Kidney tubule cell (primary cell): ENCODE data around the gene SND1.

ENCODE experiments used
- DNase-seq: peaks from one replicate; pipeline ENCODE4 v3.0.0-alpha.2; 2018; ENCODE audit warnings: low spot score

Gene SND1

GRCh38 chr7:127907110-127908040 lies 255.4 kb downstream of the SND1 start:
- peak; percentile 74 for DNase-seq

DNA sequence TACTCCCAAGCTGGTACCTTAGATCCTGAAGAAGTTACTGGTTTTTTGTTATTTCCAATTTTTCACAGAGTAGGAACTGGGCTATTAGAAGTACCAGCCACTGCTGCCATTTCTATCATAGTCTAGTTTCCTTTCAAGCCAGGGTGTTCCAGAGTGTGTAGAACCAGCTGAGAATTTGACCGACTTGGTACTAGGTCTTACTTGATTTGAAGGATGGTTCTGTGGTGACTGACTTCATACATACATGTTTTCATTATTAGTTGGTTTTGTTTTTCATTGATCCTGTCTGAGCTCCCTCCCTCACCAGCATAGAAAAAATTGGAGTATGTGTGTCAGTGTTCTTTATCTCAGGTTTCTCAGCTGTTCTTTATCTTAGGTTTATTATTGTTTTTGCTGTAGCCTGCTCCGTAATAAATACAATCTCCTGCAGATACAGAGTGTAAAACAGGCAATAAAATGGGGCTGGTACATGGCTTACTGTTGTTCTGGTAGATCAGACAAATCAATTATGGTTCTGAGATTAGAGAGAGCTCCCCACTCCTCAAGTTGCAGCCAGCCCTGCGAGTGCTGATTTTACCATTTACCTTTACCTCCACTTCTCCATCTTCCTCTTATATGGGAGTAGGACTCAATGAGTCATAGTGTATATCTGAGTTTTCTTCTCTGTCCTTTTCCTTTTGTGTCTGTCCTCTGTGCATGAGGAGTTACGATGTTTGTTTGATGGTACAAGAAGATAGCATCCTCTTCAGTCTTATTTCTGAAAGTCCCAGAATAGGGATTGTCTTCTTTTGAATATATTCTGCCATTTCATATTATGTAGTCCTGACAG lies 256.6 kb downstream of the SND1 start:
- DNase-seq = no peak

DNA sequence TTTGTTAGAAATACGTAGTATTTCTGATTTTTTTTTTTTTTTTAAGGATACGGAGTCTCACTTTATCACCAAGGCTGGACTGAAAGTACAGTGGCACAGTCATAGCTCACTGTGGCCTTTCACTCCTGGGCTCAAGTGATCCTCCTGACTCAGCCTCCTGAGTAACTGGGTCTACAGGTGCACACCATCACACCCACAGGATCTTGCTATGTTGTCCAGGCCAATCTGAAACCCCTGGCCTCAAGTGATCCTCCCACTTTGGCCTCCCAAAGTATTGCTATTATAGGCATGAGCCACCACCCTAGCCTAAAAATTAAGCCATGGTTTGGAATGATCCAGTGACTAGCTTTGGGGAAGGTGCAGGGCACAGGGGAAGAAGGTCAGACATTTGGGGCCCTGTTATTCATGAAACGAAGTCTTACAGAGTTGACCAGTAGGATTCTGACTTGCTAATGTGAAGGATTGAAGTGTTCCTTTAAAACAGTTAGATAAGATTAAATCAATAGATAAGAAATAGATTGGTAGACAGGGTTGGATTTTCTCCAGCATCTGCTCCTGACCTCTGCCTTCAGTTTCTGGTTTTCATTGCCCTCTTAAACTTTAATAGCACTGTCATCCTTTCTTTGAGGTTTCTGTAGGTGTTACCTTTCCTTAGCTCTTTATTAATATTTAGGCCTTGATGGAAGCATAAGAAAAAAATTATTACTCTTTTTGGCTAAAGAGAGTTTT lies 257.6 kb downstream of the SND1 start:
- no peak for DNase-seq

GRCh38 chr7:127910670-127911069 lies 258.7 kb downstream of the SND1 start:
- DNase-seq = no peak

DNA sequence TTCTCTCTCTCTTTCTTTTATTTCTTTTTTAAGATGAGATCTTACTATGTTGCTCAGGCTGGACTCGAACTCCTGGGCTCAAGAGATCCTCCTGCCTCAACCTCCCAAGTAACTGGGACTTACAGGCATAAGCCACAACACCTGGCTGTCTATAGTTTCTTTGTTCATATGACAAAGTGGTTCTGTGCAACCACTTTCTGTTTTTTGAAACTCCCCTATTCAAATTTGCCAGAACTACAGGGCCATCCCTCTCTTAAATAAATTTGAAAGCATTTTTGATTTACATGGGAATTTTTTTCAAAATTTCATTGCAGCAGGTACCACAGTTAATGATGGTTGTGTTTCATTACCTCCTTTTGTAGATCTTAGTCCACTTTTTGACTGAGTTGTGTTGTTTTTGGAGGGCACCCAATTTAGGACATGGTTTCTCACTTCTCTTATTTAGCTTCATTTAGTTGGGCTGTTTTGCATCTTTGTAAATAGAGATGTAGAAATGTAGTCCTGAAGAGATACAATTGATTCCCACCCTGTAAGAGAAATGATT lies 260.0 kb downstream of the SND1 start:
- no peak for DNase-seq

- no peak for DNase-seq
Measured at GRCh38 chr7:127912901-127913300, 260.9 kb downstream of the SND1 start.

DNA sequence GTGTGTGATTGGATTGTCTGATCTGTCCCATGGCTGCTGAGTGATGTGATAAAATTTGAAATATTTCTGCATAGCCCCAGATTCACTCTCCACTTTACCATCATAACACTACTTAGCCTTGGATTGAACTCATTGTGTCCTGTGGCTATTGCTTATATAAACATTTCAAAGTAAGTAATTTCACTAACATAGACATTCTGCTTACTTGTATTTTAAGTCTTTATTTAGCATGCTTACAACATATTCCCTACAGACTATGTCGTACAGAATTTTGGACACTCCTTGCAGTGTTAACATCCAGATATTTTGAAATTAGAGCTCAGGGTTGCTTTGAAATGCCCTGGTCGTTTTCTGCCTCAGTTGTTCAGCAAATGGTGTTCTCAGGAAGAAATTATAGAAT lies 261.7 kb downstream of the SND1 start:
- no peak for DNase-seq

- no peak for DNase-seq
Measured at GRCh38 chr7:127914693-127915092, 262.7 kb downstream of the SND1 start.

DNA sequence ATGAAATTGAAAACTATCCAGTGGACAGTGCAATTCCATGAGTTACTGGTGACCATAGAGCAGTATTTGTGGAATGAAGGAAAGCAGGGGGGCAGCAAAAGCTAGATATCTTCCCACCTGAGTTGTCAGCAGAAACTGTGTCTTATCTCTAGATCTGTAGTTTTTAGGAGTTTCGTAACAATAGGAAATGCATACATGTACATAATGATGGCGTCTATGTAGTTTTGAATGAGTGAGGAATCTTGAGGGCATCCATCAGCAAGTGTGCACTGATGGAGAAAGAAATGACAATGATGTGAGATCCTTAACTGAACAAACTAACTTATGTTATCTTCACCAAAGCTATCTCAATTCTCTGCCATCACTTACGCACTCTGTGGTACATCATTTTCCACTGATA lies 264.7 kb downstream of the SND1 start:
- no peak for DNase-seq

DNA sequence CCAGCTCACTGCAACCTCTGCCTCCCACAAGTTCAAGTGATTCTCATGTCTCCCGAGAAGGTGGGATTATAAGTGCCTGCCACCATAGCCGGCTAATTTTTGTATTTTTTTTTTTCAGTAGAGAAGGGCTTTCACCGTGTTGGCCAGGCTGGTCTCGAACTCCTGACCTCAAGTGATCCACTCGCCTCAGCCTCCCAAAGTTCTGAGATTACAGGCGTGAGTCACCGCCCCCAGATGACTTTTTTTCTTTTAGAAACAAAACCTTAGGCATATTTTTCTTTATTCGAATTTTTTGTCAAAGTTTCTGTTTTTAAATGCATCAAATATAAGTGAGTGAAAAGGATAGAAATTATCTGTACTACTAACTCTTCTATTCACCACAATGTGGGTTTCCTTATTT lies 266.1 kb downstream of the SND1 start:
- DNase-seq = no peak

DNA sequence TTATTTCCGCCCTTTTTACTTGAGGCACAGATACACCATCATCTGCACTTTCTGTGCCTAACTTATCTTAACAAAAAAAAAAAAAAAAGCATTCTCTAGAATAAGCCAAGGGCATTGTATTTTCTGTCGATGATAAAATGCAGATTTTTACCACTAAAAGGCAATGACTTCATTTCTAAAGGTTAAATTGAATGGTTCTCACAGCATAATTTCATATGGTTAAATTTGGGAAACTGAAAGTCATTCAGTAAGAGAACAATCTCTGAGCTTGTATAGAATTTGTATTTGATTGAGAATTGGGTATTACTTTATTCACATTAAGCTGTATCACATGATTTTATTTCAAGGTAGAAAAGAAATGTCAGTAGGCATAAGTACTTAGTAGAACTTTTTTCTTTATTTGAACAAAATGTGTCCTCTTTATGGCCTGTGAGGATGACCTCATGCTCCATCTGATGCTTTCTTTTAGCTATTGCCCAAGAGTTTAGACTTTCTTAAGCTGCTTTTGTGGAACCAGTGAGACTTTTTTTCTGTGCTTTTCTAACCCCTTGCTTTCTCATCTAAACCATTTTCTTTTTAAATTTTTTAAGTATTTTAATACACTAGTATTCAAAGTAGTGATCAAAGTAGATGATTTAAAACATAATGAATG lies 268.9 kb downstream of the SND1 start:
- DNase-seq = no peak

DNA sequence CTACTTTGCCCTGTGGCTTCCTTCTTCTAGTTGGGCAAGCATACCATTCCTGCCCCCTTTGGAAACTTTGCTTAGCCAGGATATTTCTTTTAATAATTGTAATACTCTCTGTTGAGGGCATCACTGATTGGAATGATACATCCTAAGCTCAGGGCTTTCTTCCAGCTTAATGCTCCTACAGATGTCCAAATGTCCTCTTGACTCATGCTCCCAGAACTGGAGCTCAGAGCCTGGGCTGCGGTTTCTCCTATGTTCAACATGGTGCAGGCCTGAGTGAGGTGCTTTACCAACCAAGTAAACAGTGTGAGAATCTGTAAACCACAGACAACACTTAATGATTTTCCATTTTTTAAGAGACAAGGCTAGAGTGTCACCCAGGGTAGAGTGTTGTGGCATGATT lies 270.7 kb downstream of the SND1 start:
- DNase-seq = no peak

DNA sequence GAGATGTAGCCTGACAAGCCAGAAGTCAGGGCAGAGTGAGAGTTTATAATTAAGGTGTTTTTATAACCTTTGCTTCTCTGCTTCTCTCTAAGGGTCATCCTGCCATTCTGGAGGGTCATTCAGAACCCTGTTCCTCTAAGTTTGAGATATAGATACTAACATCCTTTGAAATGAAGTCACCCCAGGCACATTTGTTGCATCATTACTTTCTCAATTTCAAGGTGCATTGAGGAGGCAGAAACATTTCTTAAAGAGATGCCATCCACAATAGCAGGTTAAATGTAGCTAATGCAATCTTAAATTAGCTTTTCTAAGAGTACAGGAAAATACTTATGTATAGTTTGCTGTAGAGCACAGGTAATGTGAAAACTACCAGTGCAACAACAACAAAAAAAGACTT lies 272.9 kb downstream of the SND1 start:
- no peak for DNase-seq

DNA sequence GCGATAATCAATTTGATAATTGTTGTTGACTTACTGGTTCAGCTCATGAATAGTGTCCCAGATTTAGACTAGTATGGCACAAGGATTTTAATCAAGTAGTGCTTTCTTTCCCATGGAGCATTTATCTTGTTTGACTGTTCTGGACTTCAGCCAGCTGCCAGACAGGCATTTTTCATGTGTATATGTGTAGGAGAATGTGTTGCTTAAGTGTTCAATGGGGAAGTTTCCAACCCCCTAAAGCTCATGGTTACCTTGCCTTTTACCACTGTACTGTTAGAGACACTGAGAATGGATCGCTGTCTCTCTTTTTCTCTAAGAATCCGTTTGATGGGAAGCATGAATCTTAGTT lies 275.3 kb downstream of the SND1 start:
- no peak for DNase-seq

GRCh38 chr7:127928222-127928621 lies 276.2 kb downstream of the SND1 start:
- no peak for DNase-seq

- DNase-seq = no peak
Measured at GRCh38 chr7:127928852-127929251, 276.9 kb downstream of the SND1 start.

- DNase-seq = no peak
Measured at GRCh38 chr7:127930341-127931328, 278.6 kb downstream of the SND1 start.

- no peak for DNase-seq
Measured at GRCh38 chr7:127932076-127932475, 280.1 kb downstream of the SND1 start.

DNA sequence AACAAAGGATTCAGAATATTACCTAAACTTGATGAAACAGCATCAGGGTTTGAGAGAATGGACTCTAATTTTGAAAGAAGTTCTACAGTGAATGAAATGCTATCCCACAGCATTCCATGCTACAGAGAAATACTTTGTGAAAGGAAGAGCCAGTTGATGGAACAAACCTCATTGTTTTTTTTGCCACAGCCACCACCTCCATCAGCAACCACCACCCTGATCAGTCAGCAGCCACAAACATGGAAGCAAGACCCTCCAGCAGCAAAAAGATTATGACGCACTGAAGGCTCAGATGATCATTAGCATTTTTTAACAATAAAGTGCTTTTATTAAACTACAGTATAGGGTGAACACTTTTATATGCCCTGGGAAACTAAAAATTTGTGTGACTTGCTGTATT lies 280.5 kb downstream of the SND1 start:
- no peak for DNase-seq

DNA sequence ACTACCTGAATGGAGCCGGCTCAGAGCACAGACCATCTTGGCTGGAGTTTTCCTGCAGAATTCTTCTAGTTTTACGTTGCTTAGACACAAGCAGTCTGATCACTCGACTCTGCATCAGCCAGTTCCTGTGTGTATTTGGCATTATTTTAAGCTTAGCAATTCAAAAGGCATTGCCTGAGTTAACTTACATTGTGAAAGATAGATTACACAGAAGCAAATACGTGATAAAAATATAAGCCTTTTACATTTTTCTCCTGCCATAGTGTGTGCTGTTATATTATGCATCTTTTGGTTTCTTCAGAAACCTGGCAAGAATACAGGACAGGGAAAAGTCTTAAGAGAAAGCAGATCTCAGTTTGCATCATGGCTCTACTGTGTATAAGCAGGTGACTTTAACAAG lies 281.2 kb downstream of the SND1 start:
- DNase-seq = no peak

DNA sequence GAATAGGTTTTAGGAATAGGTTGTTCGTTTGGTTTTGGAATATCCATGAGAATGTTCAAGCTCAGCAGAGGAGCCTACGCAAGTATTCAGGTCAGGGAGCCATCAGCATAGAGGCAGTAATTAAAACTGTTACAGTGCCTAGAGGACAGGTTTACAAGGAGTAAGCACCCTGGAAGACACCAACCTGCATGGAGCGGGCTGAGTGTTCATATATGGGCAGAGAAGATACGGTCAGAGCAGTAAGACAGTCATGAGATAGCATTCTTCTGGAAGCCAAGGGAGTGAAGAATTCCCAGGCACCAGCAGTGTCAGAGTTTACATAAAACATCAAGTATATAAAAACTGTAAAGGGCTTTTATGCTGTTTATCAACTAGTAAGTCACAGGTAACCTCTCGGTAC lies 282.7 kb downstream of the SND1 start:
- no peak for DNase-seq
